SK-N-MC (cell line): Measurements from ENCODE around the gene HSD17B12.

ENCODE experiments used
- DNase-seq: peaks from one replicate; pipeline ENCODE4 v3.0.0-alpha.2; 2011; ENCODE audit warnings: low read depth, low spot score
- H3K27ac ChIP-seq: fragments of 200-600 bp; sonication (generic); 2 replicates; pipeline ENCODE4 v1.5.1; 2016; ENCODE audit warnings: mixed run types
- H3K36me3 ChIP-seq: fragments of 200-600 bp; sonication (generic); 2 replicates; pipeline ENCODE4 v1.6.1; 2017; ENCODE audit warnings: antibody characterized with exemption, low read length, mixed read lengths; ENCODE audit not compliant: insufficient read depth
- H3K4me3 ChIP-seq: fragments of 200-600 bp; sonication (generic); 2 replicates; pipeline ENCODE4 v1.5.1; 2016
- H3K9ac ChIP-seq: fragments of 200-600 bp; sonication (generic); 2 replicates; pipeline ENCODE4 v1.8.0; 2017; ENCODE audit warnings: mixed run types, mixed read lengths; ENCODE audit not compliant: insufficient read length
- H3K9me3 ChIP-seq: fragments of 200-600 bp; sonication (generic); 2 replicates; pipeline ENCODE4 v1.6.1; 2017; ENCODE audit warnings: low read depth, mild to moderate bottlenecking, antibody characterized with exemption, low read length, moderate library complexity, mixed read lengths
- EZH2 ChIP-seq: fragments of 200-600 bp; sonication (generic); IDR thresholded peaks from one replicate; pipeline ENCODE4 v1.6.1; 2017; ENCODE audit warnings: antibody characterized with exemption
- FOXP2 ChIP-seq: optimal IDR thresholded peaks from 2 replicates; pipeline ENCODE3; 2011; ENCODE audit warnings: mild to moderate bottlenecking, moderate library complexity; ENCODE audit not compliant: insufficient read depth; ENCODE audit errors: extremely low read length, control extremely low read depth
- POLR2AphosphoS5 ChIP-seq: IDR thresholded peaks from 2 replicates; pipeline ENCODE4 v1.6.1; 2012; ENCODE audit warnings: mild to moderate bottlenecking, low read depth, low read length, borderline replicate concordance

The HSD17B12 gene

DNA sequence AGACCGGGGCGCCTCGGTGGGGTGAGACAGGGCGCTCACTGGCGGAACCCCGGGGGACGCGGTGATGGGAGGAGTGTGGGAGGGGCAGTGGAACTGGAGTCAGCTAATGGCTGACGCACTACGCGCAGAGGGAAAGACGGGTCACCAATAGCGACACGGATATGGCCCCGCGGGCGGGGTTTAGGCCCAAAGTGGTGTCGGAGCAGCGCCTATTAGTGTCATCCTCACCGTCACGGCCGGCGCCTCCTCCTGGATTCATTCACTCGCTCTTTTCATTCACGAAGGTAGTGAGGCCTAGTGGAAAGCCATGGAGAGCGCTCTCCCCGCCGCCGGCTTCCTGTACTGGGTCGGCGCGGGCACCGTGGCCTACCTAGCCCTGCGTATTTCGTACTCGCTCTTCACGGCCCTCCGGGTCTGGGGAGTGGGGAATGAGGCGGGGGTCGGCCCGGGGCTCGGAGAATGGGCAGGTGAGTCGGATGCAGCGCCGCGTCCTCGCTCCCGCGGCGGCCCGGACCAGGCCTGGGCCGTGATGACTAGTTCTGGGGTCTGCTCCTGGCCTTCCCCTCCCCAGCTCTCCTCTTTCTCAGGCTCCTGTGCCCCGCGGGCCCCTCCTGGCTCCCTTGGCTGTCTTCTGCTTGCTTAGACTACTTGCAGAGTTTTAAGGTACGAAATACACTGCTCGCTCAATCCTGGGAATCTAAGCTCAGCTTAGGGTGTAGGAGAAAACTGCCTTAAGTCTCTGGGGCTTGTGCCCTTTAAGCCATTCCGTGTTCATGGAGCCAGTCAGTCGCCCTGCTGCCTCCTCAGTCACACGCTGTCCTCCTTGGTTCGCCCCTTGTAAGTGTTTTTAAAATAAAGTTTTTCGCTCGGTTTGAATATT lies at the start of gene HSD17B12:
Gene HSD17B12 (plus strand): TSS at position 218 of the 880 bp plus-strand sequence. CDS start 90 bp downstream, at position 308.
- Histone ChIP-seq H3K9ac (peak within 1 kb of the TSS; percentile 98), H3K27ac (peak within 1 kb of the TSS; percentile 92), H3K4me3 (peak within 1 kb of the TSS; percentile 79), H3K36me3 (peaks cover 34% of the 10 kb centered on the region), H3K9me3 (no peaks in the 10 kb centered on the region)
- TF ChIP-seq EZH2 (no peak), POLR2AphosphoS5 (peak; percentile 94), FOXP2 (peak; percentile 87)
- peak; percentile 93 for DNase-seq

GRCh38 chr11:43631732-43632131 lies 48.8 kb upstream of the HSD17B12 start:
- no peak for TF ChIP-seq POLR2AphosphoS5
- TF ChIP-seq FOXP2 = no peak
- no peak for TF ChIP-seq EZH2
- Histone ChIP-seq H3K9ac (no peak overlapping the region), H3K9me3 (no peaks in the 10 kb centered on the region), H3K36me3 (no peaks in the 10 kb centered on the region), H3K4me3 (no peak overlapping the region), H3K27ac (no peak overlapping the region)
- DNase-seq = no peak

DNA sequence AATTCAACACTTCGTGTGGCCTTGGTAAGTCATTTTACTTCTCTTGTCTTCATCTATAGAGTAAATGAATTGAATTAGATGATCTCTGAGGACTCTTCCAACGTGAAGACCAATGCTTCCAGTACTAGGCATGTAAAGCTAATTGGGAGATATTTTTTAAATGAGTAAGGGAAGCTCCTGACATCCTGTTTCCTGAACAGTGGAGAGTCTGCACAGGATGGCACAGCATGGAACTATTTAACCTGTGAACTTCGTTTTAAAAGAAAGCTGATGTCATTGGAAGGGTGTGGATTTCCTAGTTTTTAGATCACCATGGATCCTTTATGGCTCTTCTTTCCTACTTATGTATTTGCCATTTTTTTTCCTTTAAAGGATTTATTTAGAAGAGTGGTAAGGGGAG lies 48.4 kb upstream of the HSD17B12 start:
- Histone ChIP-seq H3K9me3 (no peaks in the 10 kb centered on the region), H3K9ac (no peak overlapping the region), H3K4me3 (no peak overlapping the region), H3K27ac (no peak overlapping the region), H3K36me3 (no peaks in the 10 kb centered on the region)
- no peak for DNase-seq
- no peak for TF ChIP-seq EZH2
- no peak for TF ChIP-seq POLR2AphosphoS5
- TF ChIP-seq FOXP2 = no peak

- no peaks in the 10 kb centered on the region for H3K9me3 ChIP-seq
- no peak for TF ChIP-seq EZH2
- TF ChIP-seq FOXP2 = no peak
- no peak for TF ChIP-seq POLR2AphosphoS5
- H3K4me3 ChIP-seq = no peak overlapping the region
- H3K36me3 ChIP-seq = no peaks in the 10 kb centered on the region
- no peak overlapping the region for H3K9ac ChIP-seq
- no peak for DNase-seq
- H3K27ac ChIP-seq = no peak overlapping the region
These were observed 41.8 kb upstream of the HSD17B12 start for GRCh38 chr11:43638717-43639116.

DNA sequence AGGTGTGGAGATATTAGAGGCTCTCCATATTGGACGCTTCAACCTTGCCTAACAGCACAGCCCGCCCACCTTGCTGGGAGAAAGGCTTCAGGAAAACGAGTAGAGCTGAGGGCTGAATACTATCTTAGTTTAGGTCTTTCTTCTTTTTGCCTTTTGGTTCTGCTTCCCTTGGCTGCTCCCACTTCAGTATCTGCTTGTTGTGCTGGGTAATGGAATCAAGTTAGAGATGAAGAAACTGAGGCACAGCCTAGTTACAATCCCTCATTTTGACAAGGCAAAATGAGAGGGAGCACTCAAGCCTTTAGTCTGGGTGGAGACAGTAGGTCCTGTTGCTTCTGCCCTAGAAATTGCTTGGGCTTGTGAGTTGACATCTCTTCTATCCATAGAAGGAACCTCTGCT lies 41.3 kb upstream of the HSD17B12 start:
- TF ChIP-seq EZH2 = no peak
- no peaks in the 10 kb centered on the region for H3K9me3 ChIP-seq
- no peak overlapping the region for H3K9ac ChIP-seq
- no peaks in the 10 kb centered on the region for H3K36me3 ChIP-seq
- no peak for DNase-seq
- H3K27ac ChIP-seq = no peak overlapping the region
- H3K4me3 ChIP-seq = no peak overlapping the region

- Histone ChIP-seq H3K27ac (0 out of 2 replicates have a peak overlapping the region, but pooled peaks have one; percentile 10), H3K4me3 (no peak overlapping the region), H3K36me3 (no peaks in the 10 kb centered on the region), H3K9ac (no peak overlapping the region), H3K9me3 (no peaks in the 10 kb centered on the region)
- TF ChIP-seq POLR2AphosphoS5 = no peak
- TF ChIP-seq EZH2 = no peak
- no peak for TF ChIP-seq FOXP2
- DNase-seq = no peak
These were observed 40.6 kb upstream of the HSD17B12 start for GRCh38 chr11:43639920-43640319.

DNA sequence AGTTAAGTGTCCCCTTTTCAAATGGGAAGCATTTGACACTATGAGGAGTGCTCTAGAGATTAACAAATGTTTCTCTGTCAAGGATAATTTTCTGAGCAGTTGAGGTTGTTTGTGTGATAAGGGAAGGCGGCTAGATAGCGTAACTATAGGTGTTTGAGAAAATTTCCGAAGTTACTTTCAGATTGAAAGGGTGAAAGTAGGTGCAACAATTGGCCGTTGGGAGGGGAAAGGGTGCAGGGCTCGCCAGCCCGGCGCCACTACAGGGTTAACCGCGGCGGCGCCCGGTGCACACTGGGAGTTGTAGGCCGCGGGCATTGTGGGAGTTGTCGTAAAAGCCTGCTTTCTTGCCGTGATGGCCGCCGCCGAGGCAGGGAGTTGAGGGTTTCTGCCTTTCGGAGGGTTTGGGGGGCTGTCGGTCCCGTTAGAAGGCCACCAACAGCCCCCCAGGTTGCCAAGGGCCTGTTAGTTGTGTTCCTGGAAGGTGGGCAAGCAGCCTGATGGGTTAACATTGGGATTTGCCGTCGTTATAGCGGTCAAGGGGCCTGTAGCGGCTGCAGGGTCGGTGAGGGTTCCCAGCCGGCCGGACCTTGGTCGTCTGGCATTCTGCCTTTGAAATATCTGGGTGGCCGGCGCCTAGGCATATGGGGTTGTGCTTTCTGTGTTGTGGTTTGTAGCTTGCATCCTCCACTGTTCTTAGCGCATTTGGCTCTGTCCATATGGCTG lies 36.5 kb upstream of the HSD17B12 start:
- peak; percentile 89 for TF ChIP-seq POLR2AphosphoS5
- TF ChIP-seq FOXP2 = no peak
- peak overlapping the region; percentile 78 for H3K27ac ChIP-seq
- H3K4me3 ChIP-seq = peak overlapping the region; percentile 88

GRCh38 chr11:43644621-43645299 lies 35.8 kb upstream of the HSD17B12 start:
- DNase-seq = no peak
- Histone ChIP-seq H3K9ac (peak overlapping the region; percentile 89), H3K9me3 (no peaks in the 10 kb centered on the region), H3K36me3 (no peaks in the 10 kb centered on the region), H3K4me3 (peak overlapping the region; percentile 88), H3K27ac (no peak overlapping the region)
- TF ChIP-seq POLR2AphosphoS5 (no peak), EZH2 (no peak), FOXP2 (no peak)

More for the DNA sequence above, 36.5 kb upstream of the HSD17B12 start:
- DNase-seq = peak; percentile 42
- Histone ChIP-seq H3K36me3 (no peaks in the 10 kb centered on the region), H3K9ac (peak overlapping the region; percentile 89), H3K9me3 (no peaks in the 10 kb centered on the region)
